Measurements from ENCODE around the gene SMIM13.

The SMIM13 gene

GRCh38 chr6:11085758-11086435 is 7.7 kb upstream of the SMIM13 start:
- TF ChIP-seq CTCF (IDR thresholded peaks at IDR 0.05): no peak

GRCh38 chr6:11089695-11090094 is 3.9 kb upstream of the SMIM13 start:
- no peak for TF ChIP-seq CTCF (IDR thresholded peaks at IDR 0.05)

- TF ChIP-seq CTCF (IDR thresholded peaks at IDR 0.05): no peak
Measured at GRCh38 chr6:11092668-11093375, 812 bp upstream of the SMIM13 start.

GRCh38 chr6:11093376-11093625 is 333 bp upstream of the SMIM13 start:
- TF ChIP-seq CTCF (IDR thresholded peaks at IDR 0.05): no peak

GRCh38 chr6:11094411-11094851 is 797 bp downstream of the SMIM13 start:
- TF ChIP-seq CTCF (IDR thresholded peaks at IDR 0.05): no peak

- TF ChIP-seq CTCF (IDR thresholded peaks at IDR 0.05): no peak
Measured at GRCh38 chr6:11094941-11095340, 1.3 kb downstream of the SMIM13 start.

GRCh38 chr6:11096109-11096508 is 2.5 kb downstream of the SMIM13 start:
- no peak for TF ChIP-seq CTCF (IDR thresholded peaks at IDR 0.05)

All from LNCAP (cell line).